HL-60 (cell line): ENCODE data around the gene ZACN.
A peak's percentile ranks its signal among the peaks of the same experiment; 100 is the strongest.

Experiments used
- CTCF ChIP-seq: IDR thresholded peaks from one replicate; pipeline ENCODE4 v1.5.1; 2011; ENCODE audit warnings: low read length, control low read depth, inconsistent platforms; ENCODE audit not compliant: insufficient read depth
- GABPA ChIP-seq: IDR thresholded peaks from 2 replicates; pipeline ENCODE4 v1.6.1; 2012; ENCODE audit warnings: low read depth
- POLR2AphosphoS5 ChIP-seq: IDR thresholded peaks from 2 replicates; pipeline ENCODE4 v1.6.1; 2012; ENCODE audit warnings: low read depth
- REST ChIP-seq: IDR thresholded peaks from 2 replicates; pipeline ENCODE4 v1.6.1; 2012; ENCODE audit warnings: low read depth; ENCODE audit not compliant: insufficient replicate concordance
- SPI1 ChIP-seq: IDR thresholded peaks from 2 replicates; pipeline ENCODE4 v1.6.1; 2012; ENCODE audit warnings: low read depth, mild to moderate bottlenecking, borderline replicate concordance

GRCh38 chr17:76072148-76072858, 6.7 kb upstream of the ZACN start, which contains the start of gene SRP68:
- TF ChIP-seq CTCF (no peak), SPI1 (no peak), POLR2AphosphoS5 (peak; percentile 93), REST (peak; percentile 26), GABPA (no peak)
